ENCODE results near the gene CD58. TPM values are rescaled to one million over a fixed set of nuclear protein-coding genes. Genes with fewer than 3 reads are reported as not detected.
"Not testable (repeated sequence)": the region's sequence is repeated elsewhere in the genome, so short reads cannot be mapped to it uniquely, and the experiment has no call there.

The CD58 gene
- total and polyA plus RNA-seq, 9 donors, result 11.3 to 17.2 (median 12.4) TPM

DNA sequence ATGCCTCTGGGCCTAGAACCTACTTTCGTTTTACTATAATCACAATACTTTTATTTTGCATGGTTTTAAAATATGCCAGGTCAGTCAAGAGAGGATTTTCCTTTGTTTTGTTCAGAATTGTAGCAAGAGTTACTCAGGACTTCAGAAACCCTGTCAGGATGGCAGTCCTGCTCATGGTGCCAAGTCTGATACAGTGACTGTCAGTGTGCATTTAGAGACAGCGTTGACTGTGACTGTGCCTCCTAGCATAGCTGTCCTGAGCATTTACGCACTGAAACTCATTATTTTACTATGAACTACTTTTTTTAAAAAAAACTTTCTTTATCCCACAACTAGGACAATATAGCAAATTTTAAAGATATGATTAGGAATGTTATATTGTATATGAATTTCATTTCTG lies 23.2 kb upstream of the CD58 start:
- WGBS (ENCODE audit: insufficient coverage), result no CpG with 5 or more reads among the region's 3 CpGs
- not testable (repeated sequence) for H3K27ac ChIP-seq (ENCODE audit: low read length)

DNA sequence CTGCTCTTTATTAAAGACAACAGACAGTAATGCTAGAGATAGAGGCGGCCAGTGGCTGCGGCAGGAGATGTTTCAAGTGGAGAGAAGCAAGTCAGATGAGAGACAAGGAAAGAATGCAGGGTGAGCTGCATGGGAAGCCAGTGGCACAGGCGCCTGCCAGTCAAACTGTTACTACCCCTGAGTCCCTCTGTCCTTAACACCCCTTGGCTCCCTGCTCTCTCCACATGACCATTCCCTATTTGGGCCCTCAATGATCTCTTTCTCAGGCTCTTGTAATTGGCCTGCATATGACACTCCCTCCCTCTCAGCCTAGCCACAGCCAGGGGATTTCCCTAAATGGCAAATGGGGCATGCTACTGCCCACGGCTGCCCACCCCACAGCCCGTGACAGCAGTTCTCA lies 22.6 kb upstream of the CD58 start:
- not testable (repeated sequence) for H3K4me3 ChIP-seq (ENCODE audit: low read length); H3K27me3 ChIP-seq (ENCODE audit: control insufficient read depth, insufficient read depth, low read length); DNase-seq; H3K27ac ChIP-seq (ENCODE audit: low read length); H3K9me3 ChIP-seq (replicated peaks; ENCODE audit: control insufficient read depth, low read depth, low read length); H3K4me1 ChIP-seq (ENCODE audit: control insufficient read depth, insufficient read depth, low read length); H3K36me3 ChIP-seq (ENCODE audit: control insufficient read depth, insufficient read depth, low read length)
- no CpG with 5 or more reads among the region's 5 CpGs for WGBS (ENCODE audit: insufficient coverage)

More for the DNA sequence above, 23.2 kb upstream of the CD58 start:
- H3K36me3 ChIP-seq (ENCODE audit: control insufficient read depth, insufficient read depth, low read length); H3K4me1 ChIP-seq (ENCODE audit: control insufficient read depth, insufficient read depth, low read length); H3K9me3 ChIP-seq (replicated peaks; ENCODE audit: control insufficient read depth, low read depth, low read length); H3K27me3 ChIP-seq (ENCODE audit: control insufficient read depth, insufficient read depth, low read length); H3K4me3 ChIP-seq (ENCODE audit: low read length); DNase-seq: not testable (repeated sequence)

DNA sequence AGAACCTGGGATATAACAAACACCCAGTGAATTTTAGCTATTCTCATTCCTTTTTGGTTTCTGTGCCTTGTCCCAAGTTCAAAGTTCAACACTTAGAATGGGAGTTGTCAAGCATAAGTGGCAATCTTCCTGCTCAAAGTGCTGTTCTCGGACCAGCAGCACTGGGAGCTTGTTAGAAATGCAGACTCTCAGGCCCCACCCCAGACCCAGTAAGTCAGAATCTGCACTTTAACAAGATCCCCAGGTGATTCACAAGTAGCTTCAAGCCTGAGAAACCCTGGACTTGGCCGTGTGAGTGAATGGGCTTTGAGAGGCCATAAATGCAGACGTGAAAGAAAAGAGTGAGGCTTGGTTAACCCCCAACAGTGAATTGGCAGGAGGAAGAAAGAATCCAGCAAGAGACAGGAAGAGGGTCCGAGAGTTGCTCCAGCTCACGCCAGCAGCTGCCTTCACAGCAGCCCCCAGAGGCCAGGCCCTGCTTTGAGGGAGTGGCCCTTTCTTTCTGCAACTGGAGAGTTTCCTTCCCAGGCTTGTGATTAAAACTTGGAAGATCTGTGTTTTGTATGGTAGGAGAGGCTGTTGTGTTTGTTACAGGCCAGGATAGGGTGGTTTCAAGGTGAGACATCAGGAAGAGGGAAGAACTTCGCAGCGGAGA lies 21.3 kb upstream of the CD58 start:
- peak overlapping the region; percentile 29 for H3K27ac ChIP-seq (ENCODE audit: low read length)
- not testable (repeated sequence) for H3K36me3 ChIP-seq (ENCODE audit: control insufficient read depth, insufficient read depth, low read length); H3K9me3 ChIP-seq (replicated peaks; ENCODE audit: control insufficient read depth, low read depth, low read length); H3K4me3 ChIP-seq (ENCODE audit: low read length); H3K4me1 ChIP-seq (ENCODE audit: control insufficient read depth, insufficient read depth, low read length); H3K27me3 ChIP-seq (ENCODE audit: control insufficient read depth, insufficient read depth, low read length)
- WGBS (ENCODE audit: insufficient coverage), result no CpG with 5 or more reads among the region's 7 CpGs
- peak; percentile 34 for DNase-seq

DNA sequence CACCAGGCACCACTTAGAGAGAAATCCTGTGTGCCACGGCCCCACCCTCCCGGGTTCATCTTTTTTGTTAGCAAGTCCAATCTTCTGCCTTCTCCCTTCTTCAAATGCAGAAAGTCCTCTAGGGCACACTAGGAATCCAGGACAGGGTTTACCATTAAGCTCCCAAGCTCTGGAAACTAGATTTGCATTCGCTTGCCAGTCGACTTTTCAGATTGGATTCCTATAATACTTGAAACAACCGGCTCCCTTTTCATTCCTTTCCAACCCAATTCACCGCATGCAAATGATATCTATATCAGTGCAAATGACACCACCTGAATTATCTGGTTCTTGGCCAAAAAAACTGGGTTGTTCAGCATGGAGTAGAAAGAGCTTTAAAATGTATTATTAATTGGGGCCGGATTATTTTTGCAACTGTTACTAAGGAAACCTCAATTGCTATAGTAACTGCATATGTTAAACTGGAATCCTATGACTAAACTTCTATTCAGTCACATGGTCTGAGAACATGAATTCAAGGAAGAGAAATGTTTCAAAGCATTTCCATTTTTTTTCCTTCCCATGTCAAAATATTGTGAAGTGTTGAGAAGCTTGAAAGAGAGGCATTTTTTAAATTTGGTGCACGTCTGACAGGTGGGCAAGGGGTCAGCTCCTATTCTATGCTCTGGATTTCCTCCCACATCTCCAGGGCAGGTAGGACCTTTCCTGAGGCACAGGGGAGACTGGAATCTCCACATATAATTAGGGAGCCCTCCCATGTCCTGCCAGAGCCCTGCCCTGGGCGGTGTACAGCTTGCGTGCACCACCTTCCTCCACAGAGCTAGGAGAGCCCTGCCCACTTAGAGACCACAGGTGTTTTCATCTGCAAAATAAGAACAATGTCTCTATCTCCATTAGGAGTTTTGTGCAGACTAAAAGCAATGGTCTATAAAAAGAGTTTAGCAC lies 20.5 kb upstream of the CD58 start:
- H3K4me1 ChIP-seq (ENCODE audit: control insufficient read depth, insufficient read depth, low read length), result peaks cover 14% of the 10 kb centered on the region
- peak; percentile 35 for DNase-seq
- no CpG with 5 or more reads among the region's 10 CpGs for WGBS (ENCODE audit: insufficient coverage)
- H3K36me3 ChIP-seq (ENCODE audit: control insufficient read depth, insufficient read depth, low read length); H3K9me3 ChIP-seq (replicated peaks; ENCODE audit: control insufficient read depth, low read depth, low read length); H3K27ac ChIP-seq (ENCODE audit: low read length); H3K4me3 ChIP-seq (ENCODE audit: low read length); H3K27me3 ChIP-seq (ENCODE audit: control insufficient read depth, insufficient read depth, low read length): not testable (repeated sequence)

DNA sequence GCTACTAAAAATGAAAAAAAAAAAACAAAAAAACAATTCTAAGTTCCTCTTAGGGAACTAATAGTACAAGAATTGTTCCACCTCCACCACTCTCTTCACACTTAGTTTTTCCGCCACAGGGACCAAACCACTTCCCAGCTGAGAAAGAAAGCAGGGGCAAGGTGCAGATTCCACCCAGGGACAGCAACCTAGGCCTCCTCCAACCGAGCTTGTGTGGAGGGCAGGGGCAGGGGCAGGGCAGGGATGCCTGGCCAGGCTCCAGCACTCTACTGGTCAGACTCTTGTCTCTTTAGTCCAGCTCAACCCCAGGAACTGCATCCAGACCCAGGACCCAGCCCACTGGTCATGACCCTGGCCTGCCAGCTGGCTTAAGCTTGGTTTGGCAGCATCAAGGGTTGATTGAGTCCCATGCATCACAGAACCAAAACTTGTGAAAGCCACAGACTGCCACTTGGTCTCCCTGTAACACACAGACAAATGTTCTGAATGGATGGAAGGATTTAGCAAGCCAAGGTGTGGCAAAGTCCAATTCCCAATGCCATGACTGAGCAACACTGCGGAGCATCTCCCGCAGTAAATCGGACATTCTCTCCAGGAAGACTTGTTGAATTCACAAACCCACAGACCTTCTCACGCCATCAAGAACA lies 19.7 kb upstream of the CD58 start:
- not testable (repeated sequence) for H3K27me3 ChIP-seq (ENCODE audit: control insufficient read depth, insufficient read depth, low read length); H3K36me3 ChIP-seq (ENCODE audit: control insufficient read depth, insufficient read depth, low read length); H3K4me3 ChIP-seq (ENCODE audit: low read length); H3K27ac ChIP-seq (ENCODE audit: low read length); DNase-seq; H3K9me3 ChIP-seq (replicated peaks; ENCODE audit: control insufficient read depth, low read depth, low read length)
- no CpG with 5 or more reads among the region's 6 CpGs for WGBS (ENCODE audit: insufficient coverage)
- peaks cover 14% of the 10 kb centered on the region for H3K4me1 ChIP-seq (ENCODE audit: control insufficient read depth, insufficient read depth, low read length)

DNA sequence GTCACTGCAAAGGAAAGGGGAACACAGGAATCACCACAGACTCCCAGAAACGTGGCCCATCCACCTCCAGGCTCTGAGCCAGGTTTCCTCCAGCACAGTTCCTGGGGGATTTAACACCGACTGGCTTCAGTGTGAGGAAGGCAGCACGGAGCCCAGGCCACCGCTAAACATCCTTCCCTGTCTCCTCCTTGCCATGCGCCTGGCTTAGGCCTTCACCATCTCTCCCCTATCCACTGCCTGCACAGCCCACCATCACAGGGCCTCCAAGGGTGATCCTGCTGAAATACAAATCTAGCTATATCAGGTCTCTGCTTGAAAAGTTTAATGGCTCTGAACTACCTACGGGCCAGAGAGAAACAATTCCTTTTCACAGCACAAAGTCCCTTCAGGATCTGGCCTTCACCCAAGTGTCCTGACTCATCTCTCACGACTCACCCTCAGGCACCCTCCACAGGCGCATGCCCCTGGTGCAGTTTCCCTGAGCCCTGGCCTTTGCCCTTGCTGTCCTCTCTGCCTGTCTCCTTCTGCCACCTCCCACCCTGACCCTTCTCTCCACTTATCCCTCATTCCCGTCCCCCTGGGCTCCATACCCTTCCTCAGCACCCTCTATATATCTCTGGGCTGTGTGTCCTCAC lies 18.4 kb upstream of the CD58 start:
- not testable (repeated sequence) for H3K27ac ChIP-seq (ENCODE audit: low read length); H3K9me3 ChIP-seq (replicated peaks; ENCODE audit: control insufficient read depth, low read depth, low read length); H3K4me3 ChIP-seq (ENCODE audit: low read length); H3K27me3 ChIP-seq (ENCODE audit: control insufficient read depth, insufficient read depth, low read length); DNase-seq
- Histone ChIP-seq H3K4me1 (ENCODE audit: control insufficient read depth, insufficient read depth, low read length) (peaks cover 14% of the 10 kb centered on the region), H3K36me3 (ENCODE audit: control insufficient read depth, insufficient read depth, low read length) (peaks cover 14% of the 10 kb centered on the region)
- 36% methylated on average over 7 of the region's 9 CpGs for WGBS (ENCODE audit: insufficient coverage)

DNA sequence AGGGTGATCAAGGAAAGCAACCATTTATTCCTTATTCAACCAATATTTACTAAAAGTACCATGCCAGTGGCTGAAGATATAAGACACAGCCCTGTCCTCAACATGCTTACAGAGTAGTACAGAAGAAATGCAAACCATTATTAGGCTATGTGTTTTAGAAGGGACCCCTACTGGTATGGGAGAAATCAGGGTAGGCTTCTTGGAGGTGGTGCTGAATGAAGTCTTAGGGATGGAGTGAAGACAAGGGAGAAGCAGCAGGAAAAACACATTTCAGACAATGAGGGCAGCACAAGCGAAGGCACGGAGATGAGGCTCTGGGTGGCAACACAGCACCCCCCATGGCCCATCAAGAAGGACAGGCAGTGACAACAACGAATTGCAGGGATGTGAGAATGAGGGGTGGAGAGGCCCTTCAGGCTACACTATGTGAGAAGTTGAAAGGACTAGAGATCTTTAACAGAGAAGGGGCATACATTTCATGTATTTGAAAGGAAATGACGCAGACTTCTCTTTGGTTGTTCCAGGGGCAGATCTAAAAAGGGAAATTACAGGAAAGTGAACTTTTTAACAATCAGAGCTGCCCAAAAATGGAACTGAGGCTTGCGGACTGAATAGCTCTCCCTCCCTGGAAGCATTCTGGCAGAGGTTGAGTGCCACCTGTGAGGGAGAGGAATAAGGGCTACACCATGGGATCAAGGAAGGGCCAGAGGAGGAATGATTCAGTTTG lies 16.8 kb upstream of the CD58 start:
- WGBS (ENCODE audit: insufficient coverage), result 85% methylated on average over 4 of the region's 5 CpGs
- Histone ChIP-seq H3K4me3 (ENCODE audit: low read length) (no peak overlapping the region), H3K4me1 (ENCODE audit: control insufficient read depth, insufficient read depth, low read length) (peaks cover 11% of the 10 kb centered on the region), H3K36me3 (ENCODE audit: control insufficient read depth, insufficient read depth, low read length) (peaks cover 24% of the 10 kb centered on the region), H3K9me3 (replicated peaks; ENCODE audit: control insufficient read depth, low read depth, low read length) (no peaks in the 10 kb centered on the region), H3K27ac (ENCODE audit: low read length) (no peak overlapping the region), H3K27me3 (ENCODE audit: control insufficient read depth, insufficient read depth, low read length) (no peaks in the 10 kb centered on the region)
- DNase-seq, result no peak

DNA sequence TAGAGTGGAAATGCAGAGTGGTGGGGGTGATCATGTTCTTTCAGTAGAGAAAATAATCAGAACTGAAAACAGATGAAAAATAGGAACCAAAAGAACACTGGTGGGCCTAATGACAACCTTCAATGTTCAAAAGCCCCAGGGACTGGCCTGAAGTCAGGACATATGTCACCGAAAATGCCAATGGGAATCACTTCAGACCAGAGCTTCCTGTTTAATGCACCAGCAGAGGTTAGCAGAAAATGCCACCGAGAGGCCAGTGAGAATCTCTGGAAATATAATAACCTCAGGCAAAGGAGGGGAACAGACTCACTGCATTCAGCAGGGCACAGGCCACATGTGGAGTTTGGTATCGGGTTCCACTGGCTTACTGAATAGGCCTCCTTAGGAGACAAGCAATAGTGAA lies 15.9 kb upstream of the CD58 start:
- no peaks in the 10 kb centered on the region for H3K27me3 ChIP-seq (ENCODE audit: control insufficient read depth, insufficient read depth, low read length)
- peak; percentile 39 for DNase-seq
- no peak overlapping the region for H3K4me3 ChIP-seq (ENCODE audit: low read length)
- peaks cover 5% of the 10 kb centered on the region for H3K4me1 ChIP-seq (ENCODE audit: control insufficient read depth, insufficient read depth, low read length)
- peak overlapping the region; percentile 20 for H3K27ac ChIP-seq (ENCODE audit: low read length)
- 75% methylated on average over 1 of the region's 3 CpGs for WGBS (ENCODE audit: insufficient coverage)
- H3K9me3 ChIP-seq (replicated peaks; ENCODE audit: control insufficient read depth, low read depth, low read length), result no peaks in the 10 kb centered on the region
- H3K36me3 ChIP-seq (ENCODE audit: control insufficient read depth, insufficient read depth, low read length), result peaks cover 26% of the 10 kb centered on the region

DNA sequence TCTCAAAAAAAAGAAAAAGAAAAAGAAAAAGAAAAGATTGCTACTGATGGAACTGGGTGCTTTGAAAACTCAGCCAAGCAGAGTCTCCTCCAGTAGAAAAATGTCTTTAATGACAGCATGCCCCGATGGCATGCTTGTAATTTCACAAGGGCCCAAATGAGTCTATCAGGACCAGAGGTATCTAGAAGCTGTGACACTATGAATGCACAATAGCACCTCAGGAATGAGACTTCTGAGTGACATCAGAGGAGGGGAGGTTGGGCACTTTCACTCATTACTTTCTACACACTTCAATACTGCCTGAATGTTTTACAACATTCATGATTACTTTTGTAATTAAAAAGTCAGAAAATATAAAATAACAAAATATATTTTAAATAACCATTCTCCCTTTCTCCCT lies 15.1 kb upstream of the CD58 start:
- no peak overlapping the region for H3K27ac ChIP-seq (ENCODE audit: low read length)
- 80% methylated on average over 1 of the region's 1 CpG for WGBS (ENCODE audit: insufficient coverage)
- no peak overlapping the region for H3K4me3 ChIP-seq (ENCODE audit: low read length)
- no peaks in the 10 kb centered on the region for H3K9me3 ChIP-seq (replicated peaks; ENCODE audit: control insufficient read depth, low read depth, low read length)
- H3K27me3 ChIP-seq (ENCODE audit: control insufficient read depth, insufficient read depth, low read length), result no peaks in the 10 kb centered on the region
- H3K36me3 ChIP-seq (ENCODE audit: control insufficient read depth, insufficient read depth, low read length), result peaks cover 26% of the 10 kb centered on the region
- H3K4me1 ChIP-seq (ENCODE audit: control insufficient read depth, insufficient read depth, low read length), result peaks cover 5% of the 10 kb centered on the region
- no peak for DNase-seq

Data from muscle of leg (tissue), 11 donors.